Fibroblast of lung (primary cell): ENCODE measurements around the gene SRRM2.

ENCODE experiments used
- EZH2 ChIP-seq: IDR thresholded peaks from 2 replicates; pipeline ENCODE4 v1.5.1; 2012; ENCODE audit warnings: low read length, control low read depth, mild to moderate bottlenecking; ENCODE audit errors: missing control alignments
- TF ChIP-seq, protein P1 (sequence below), 2 donors: IDR thresholded peaks in 1 of 2; conservative IDR thresholded peaks in 1 of 2; 1 replicate in 1 of 2; 2 replicates in 1 of 2; pipeline ENCODE4 v1.5.1; 2011 to 2012; ENCODE audit warnings: low read length in 2 of 2, control low read depth in 1 of 2, inconsistent platforms in 1 of 2, low read depth in 1 of 2, mild to moderate bottlenecking in 1 of 2

DNA sequence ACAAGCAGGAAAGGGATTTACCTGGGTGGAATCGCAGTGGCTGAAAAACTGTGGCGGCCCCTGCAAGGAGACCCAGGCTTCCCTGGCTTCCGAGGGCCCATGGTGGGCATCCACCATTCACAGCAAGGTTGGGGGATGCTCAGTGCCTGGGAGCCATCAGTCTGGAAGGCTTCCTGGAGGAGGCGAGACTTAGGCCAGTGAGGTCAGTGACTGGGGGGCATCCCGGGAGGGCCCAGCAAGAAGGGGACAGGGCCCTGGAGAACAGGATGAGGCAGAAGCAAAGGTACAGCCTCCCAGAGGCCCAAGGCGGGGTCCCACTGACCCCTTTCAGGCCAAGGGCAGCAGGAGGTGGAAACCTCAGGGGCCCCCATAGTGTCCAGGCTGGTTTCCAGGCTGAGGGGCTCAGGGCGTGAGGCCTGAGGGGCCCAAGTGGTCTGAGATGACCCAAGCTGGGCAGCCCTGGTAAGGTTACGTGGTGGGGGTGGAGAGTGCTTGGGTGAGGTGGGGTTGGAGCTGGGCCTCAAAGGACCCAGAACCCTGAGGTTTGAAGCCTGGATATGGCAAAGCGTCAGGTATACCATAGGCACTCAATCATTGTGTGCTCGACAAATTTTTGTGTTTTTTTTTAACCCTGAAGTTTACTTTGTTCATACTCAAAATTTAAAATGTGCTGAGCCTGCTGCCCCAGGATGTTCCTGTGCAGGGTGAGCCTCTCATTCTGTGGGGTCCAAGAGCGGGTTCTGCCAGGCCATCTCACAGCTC lies 15.8 kb upstream of the SRRM2 start:
- TF ChIP-seq, protein P1, sequence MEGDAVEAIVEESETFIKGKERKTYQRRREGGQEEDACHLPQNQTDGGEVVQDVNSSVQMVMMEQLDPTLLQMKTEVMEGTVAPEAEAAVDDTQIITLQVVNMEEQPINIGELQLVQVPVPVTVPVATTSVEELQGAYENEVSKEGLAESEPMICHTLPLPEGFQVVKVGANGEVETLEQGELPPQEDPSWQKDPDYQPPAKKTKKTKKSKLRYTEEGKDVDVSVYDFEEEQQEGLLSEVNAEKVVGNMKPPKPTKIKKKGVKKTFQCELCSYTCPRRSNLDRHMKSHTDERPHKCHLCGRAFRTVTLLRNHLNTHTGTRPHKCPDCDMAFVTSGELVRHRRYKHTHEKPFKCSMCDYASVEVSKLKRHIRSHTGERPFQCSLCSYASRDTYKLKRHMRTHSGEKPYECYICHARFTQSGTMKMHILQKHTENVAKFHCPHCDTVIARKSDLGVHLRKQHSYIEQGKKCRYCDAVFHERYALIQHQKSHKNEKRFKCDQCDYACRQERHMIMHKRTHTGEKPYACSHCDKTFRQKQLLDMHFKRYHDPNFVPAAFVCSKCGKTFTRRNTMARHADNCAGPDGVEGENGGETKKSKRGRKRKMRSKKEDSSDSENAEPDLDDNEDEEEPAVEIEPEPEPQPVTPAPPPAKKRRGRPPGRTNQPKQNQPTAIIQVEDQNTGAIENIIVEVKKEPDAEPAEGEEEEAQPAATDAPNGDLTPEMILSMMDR (conservative IDR thresholded peaks at IDR 0.05 in 1 of 2, IDR thresholded peaks at IDR 0.05 in 1 of 2; ENCODE audit: low read depth in 1 of 2, low read length in 2 of 2): no peak
- no peak for TF ChIP-seq EZH2
